ENCODE results near the gene SLC6A9.

The SLC6A9 gene

DNA sequence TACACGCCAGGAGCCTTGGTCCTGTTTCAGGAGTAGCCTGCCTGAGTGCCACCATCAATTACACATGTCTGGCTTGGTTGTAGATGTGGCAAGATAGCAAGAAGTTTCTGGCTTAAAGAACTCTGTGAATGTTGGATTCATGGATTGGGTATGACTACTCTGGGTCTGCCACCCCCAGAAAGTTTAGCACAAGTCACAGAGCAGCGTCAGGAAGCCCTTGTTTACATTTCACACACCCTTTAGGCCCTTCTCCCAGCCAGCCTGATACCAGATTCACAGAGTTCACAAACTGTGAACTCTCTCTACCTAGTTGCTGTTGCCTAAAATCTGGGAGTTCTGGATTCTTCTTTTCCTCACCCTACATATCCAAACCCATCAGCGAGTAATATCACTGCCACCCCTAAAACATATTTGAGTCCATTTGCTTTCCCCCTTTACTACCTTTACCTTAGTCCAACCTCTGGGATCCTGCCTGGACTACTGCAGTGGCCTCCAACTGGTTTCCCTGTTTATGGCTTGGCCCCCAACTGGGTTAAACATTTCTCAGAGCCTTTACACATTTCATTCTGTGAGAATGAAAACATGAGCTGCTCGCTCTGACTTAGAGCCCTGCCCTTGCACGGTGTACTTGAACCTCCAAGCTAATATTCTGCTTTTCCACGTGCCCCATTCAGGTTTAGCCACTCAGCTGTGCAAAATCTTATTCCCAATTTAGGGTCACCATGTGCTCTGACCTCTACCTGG lies 43.9 kb downstream of the SLC6A9 start:
- peaks cover 38% of the 10 kb centered on the region for H3K36me3 ChIP-seq
- H3K9me3 ChIP-seq (ENCODE audit: severe bottlenecking), result no peaks in the 10 kb centered on the region
- TF ChIP-seq, protein P1, sequence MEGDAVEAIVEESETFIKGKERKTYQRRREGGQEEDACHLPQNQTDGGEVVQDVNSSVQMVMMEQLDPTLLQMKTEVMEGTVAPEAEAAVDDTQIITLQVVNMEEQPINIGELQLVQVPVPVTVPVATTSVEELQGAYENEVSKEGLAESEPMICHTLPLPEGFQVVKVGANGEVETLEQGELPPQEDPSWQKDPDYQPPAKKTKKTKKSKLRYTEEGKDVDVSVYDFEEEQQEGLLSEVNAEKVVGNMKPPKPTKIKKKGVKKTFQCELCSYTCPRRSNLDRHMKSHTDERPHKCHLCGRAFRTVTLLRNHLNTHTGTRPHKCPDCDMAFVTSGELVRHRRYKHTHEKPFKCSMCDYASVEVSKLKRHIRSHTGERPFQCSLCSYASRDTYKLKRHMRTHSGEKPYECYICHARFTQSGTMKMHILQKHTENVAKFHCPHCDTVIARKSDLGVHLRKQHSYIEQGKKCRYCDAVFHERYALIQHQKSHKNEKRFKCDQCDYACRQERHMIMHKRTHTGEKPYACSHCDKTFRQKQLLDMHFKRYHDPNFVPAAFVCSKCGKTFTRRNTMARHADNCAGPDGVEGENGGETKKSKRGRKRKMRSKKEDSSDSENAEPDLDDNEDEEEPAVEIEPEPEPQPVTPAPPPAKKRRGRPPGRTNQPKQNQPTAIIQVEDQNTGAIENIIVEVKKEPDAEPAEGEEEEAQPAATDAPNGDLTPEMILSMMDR (IDR thresholded peaks at IDR 0.05; ENCODE audit: low read depth, low read length), result no peak
- no peak overlapping the region for H3K27ac ChIP-seq
- DNase-seq, result no peak
- no peaks in the 10 kb centered on the region for H3K27me3 ChIP-seq (ENCODE audit: insufficient read depth, low read depth, severe bottlenecking)
- H3K4me3 ChIP-seq (ENCODE audit: low read depth, low read length), result no peak overlapping the region

DNA sequence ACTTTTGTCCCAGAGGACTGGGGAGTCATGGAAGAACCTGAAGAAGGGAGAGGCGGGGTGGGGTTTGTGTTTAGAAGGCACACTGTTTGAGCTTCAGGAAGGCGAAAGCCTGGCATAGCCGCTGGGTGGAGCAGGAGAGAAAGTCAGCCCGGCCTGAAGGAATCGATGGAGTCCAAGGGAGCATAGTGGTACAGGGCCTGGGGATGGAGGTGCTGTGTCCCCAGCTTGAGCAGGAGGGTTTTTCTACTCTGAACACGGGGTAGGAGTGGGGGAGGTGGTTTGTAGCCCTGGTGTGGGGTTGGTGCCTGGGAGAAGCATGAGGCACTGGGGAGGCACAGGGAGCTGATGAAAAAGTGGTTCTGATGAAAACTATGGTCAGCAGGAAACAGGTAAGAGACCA lies 44.5 kb downstream of the SLC6A9 start:
- TF ChIP-seq, protein P1 (IDR thresholded peaks at IDR 0.05; ENCODE audit: low read depth, low read length), result no peak
- no peaks in the 10 kb centered on the region for H3K9me3 ChIP-seq (ENCODE audit: severe bottlenecking)
- no peak overlapping the region for H3K27ac ChIP-seq
- no peaks in the 10 kb centered on the region for H3K27me3 ChIP-seq (ENCODE audit: insufficient read depth, low read depth, severe bottlenecking)
- H3K4me3 ChIP-seq (ENCODE audit: low read depth, low read length), result no peak overlapping the region
- DNase-seq, result no peak
- peaks cover 44% of the 10 kb centered on the region for H3K36me3 ChIP-seq

DNA sequence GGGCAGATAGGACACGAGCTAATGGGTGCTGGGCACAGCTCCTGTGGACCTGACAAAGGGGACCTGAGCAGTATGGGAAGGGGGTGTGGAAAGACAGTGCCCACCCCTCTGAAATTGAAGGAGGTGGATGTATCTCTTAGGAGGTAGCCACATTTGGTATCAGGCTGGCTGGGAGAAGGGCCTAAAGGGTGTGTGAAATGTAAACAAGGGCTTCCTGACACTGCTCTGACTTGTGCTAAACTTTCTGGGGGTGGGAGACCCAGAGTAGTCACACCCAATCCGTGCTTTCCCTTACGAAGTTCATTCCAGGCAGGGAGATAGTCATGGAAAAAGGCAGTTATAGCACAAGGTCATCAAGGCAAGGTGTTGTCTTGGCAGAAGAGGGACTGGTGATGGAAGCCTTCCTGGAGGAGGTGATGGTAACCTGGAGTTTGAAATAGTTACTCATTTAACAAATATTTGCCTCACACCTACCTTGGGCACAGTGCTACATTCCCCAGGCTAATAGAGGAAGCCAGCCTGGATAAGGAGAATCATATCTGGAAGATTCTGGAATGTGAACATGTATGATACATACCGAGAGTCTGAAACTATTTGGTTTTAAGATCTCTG lies 45.2 kb downstream of the SLC6A9 start:
- no peak overlapping the region for H3K27ac ChIP-seq
- DNase-seq, result no peak
- no peak overlapping the region for H3K4me3 ChIP-seq (ENCODE audit: low read depth, low read length)
- H3K27me3 ChIP-seq (ENCODE audit: insufficient read depth, low read depth, severe bottlenecking), result no peaks in the 10 kb centered on the region
- H3K36me3 ChIP-seq, result peaks cover 50% of the 10 kb centered on the region
- TF ChIP-seq, protein P1 (IDR thresholded peaks at IDR 0.05; ENCODE audit: low read depth, low read length), result no peak
- no peaks in the 10 kb centered on the region for H3K9me3 ChIP-seq (ENCODE audit: severe bottlenecking)

DNA sequence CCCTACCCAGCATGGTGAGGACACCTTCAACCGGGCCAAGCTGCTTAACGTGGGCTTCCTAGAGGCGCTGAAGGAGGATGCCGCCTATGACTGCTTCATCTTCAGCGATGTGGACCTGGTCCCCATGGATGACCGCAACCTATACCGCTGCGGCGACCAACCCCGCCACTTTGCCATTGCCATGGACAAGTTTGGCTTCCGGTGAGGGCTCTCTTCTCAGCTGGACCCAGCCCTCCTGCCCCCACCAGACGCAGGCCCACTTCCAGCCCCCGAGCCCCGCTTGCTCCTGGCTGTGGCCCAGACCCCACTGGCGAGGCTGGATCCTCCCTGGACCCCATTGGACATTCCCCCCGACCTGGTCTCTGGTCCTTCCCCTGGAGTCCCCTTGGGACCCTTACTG lies 46.4 kb downstream of the SLC6A9 start:
- H3K27ac ChIP-seq, result no peak overlapping the region
- peaks cover 54% of the 10 kb centered on the region for H3K36me3 ChIP-seq
- no peaks in the 10 kb centered on the region for H3K9me3 ChIP-seq (ENCODE audit: severe bottlenecking)
- H3K4me3 ChIP-seq (ENCODE audit: low read depth, low read length), result no peak overlapping the region
- H3K27me3 ChIP-seq (ENCODE audit: insufficient read depth, low read depth, severe bottlenecking), result no peaks in the 10 kb centered on the region
- TF ChIP-seq, protein P1 (IDR thresholded peaks at IDR 0.05; ENCODE audit: low read depth, low read length), result no peak
- DNase-seq, result no peak

DNA sequence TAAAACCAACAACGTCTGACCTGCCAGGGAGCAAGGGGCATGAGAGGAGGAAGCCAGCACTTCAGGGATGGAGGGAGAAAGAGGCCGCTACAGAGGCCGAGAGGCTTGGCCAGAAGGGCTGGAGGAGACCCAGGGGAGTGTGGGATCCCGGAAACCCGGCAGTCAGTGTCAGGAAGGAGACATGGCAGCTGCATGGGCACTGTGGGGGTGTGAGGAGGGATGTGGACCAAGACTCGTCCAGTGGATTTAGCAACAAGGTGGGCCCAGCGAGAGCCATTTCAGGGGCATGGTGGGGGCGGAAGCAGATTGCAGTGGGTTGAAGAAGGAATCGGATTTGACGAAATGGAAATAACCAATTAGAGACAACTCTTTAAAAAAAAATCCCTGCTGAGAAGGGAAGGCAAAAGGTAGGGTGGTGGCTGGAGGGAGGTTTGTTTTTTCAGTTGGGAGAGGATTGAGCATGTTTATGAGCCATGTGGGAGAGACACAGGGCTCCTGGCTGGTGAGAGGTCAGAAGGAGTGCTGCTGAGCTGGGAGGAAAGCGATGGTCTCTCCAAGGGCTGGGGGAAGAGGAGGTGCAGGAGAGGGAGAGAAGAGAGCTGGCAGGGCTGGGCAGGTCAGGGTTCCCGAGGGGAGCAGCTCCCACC lies 47.9 kb downstream of the SLC6A9 start:
- Histone ChIP-seq H3K36me3 (peaks cover 54% of the 10 kb centered on the region), H3K27me3 (ENCODE audit: insufficient read depth, low read depth, severe bottlenecking) (no peaks in the 10 kb centered on the region), H3K9me3 (ENCODE audit: severe bottlenecking) (no peaks in the 10 kb centered on the region), H3K4me3 (ENCODE audit: low read depth, low read length) (no peak overlapping the region), H3K27ac (no peak overlapping the region)
- TF ChIP-seq, protein P1 (IDR thresholded peaks at IDR 0.05; ENCODE audit: low read depth, low read length), result no peak
- no peak for DNase-seq
